ENCODE measurements around the gene PIWIL4. TPM values are rescaled to one million over a fixed set of nuclear protein-coding genes. Genes with fewer than 3 reads are reported as not detected.

The PIWIL4 gene
- polyA plus RNA-seq, 1 of the 3 experiments (the other 2 are of a cell fraction): 1.7 TPM

GRCh38 chr11:94635072-94635471, 67.9 kb downstream of the PIWIL4 start (continued):
- no peak for TF ChIP-seq REST (IDR thresholded peaks at IDR 0.05; ENCODE audit: low read depth, low read length)
- TF ChIP-seq RAD21 (IDR thresholded peaks at IDR 0.05; ENCODE audit: low read length): no peak
- no peak for TF ChIP-seq SMC3 (IDR thresholded peaks at IDR 0.05; ENCODE audit: low read depth, low read length)
- TF ChIP-seq TAF1 (IDR thresholded peaks at IDR 0.05; ENCODE audit: borderline replicate concordance, low read depth, low read length): no peak

- H3K27ac ChIP-seq (ENCODE audit: low read depth in 2 of 2, low read length in 1 of 2): no peak overlapping the region
- no peaks in the 10 kb centered on the region for H4K20me1 ChIP-seq (ENCODE audit: insufficient read depth)
- no peaks in the 10 kb centered on the region for H3K27me3 ChIP-seq (ENCODE audit: insufficient read depth)
- no peaks in the 10 kb centered on the region for H3F3A ChIP-seq (replicated peaks; ENCODE audit: insufficient read depth)
- H3K9me3 ChIP-seq: no peaks in the 10 kb centered on the region
- H3K79me2 ChIP-seq (ENCODE audit: insufficient read depth): no peaks in the 10 kb centered on the region
- no peaks in the 10 kb centered on the region for H3K9me2 ChIP-seq
- TF ChIP-seq ELF1 (IDR thresholded peaks at IDR 0.05) (no peak), GATA2 (CRISPR knock-in tag; IDR thresholded peaks at IDR 0.05) (0 out of 2 replicates have a peak, but pooled peaks have one; percentile 9)
- 59% methylated on average over 2 of the region's 2 CpGs for WGBS (ENCODE audit: low lambda C conversion rate)
- H2AFZ ChIP-seq (ENCODE audit: low read depth): no peak overlapping the region
- no peak overlapping the region for H3K4me3 ChIP-seq (ENCODE audit: low read depth in 2 of 2, low read length in 1 of 2)
- no peak overlapping the region for H3K9ac ChIP-seq
- ChIA-PET POLR2A (no interaction called here), CTCF (interaction anchor here (1.2 to 3.9 kb wide), 3 partner anchors 8 to 98 kb away, joined by 3 to 30 read pairs (median 4); no protein-coding TSS in a partner anchor)
- peaks cover 0 to 2% of the 10 kb centered on the region in 2 experiments; a peak in 2 of 4 replicates for H3K4me1 ChIP-seq (ENCODE audit: control insufficient read depth in 1 of 2, insufficient read depth in 2 of 2, low read depth in 1 of 2, low read length in 1 of 2)
- DNase-seq: no peak
- no peak overlapping the region for H3K4me2 ChIP-seq
- no peaks in the 10 kb centered on the region for H3K36me3 ChIP-seq (replicated peaks in 1 of 2; ENCODE audit: control insufficient read depth in 1 of 2, insufficient read depth in 2 of 2, low read length in 1 of 2)
Measured at GRCh38 chr11:94636388-94636949, 69.3 kb downstream of the PIWIL4 start.

GRCh38 chr11:94638301-94638901, 71.2 kb downstream of the PIWIL4 start:
- H3K9me2 ChIP-seq: no peaks in the 10 kb centered on the region
- H3K4me2 ChIP-seq: no peak overlapping the region
- no peaks in the 10 kb centered on the region for H3F3A ChIP-seq (replicated peaks; ENCODE audit: insufficient read depth)
- no peaks in the 10 kb centered on the region for H3K27me3 ChIP-seq (ENCODE audit: insufficient read depth)
- H3K4me1 ChIP-seq (ENCODE audit: control insufficient read depth in 1 of 2, insufficient read depth in 2 of 2, low read depth in 1 of 2, low read length in 1 of 2): peaks cover 0 to 2% of the 10 kb centered on the region in 2 experiments; a peak in 2 of 4 replicates
- H3K36me3 ChIP-seq (replicated peaks in 1 of 2; ENCODE audit: control insufficient read depth in 1 of 2, insufficient read depth in 2 of 2, low read length in 1 of 2): no peaks in the 10 kb centered on the region
- no peak for DNase-seq
- 79% methylated on average over 4 of the region's 4 CpGs for WGBS (ENCODE audit: low lambda C conversion rate)
- H3K79me2 ChIP-seq (ENCODE audit: insufficient read depth): no peaks in the 10 kb centered on the region
- H2AFZ ChIP-seq (ENCODE audit: low read depth): no peak overlapping the region
- H3K4me3 ChIP-seq (ENCODE audit: low read depth in 2 of 2, low read length in 1 of 2): no peak overlapping the region
- H3K9me3 ChIP-seq: no peaks in the 10 kb centered on the region
- ChIA-PET CTCF (interaction anchor here (0.9 to 3.9 kb wide), 2 partner anchors 15 to 17 kb away, joined by 3 to 30 read pairs; no protein-coding TSS in a partner anchor), POLR2A (no interaction called here)
- H4K20me1 ChIP-seq (ENCODE audit: insufficient read depth): no peaks in the 10 kb centered on the region
- H3K9ac ChIP-seq: no peak overlapping the region
- H3K27ac ChIP-seq (ENCODE audit: low read depth in 2 of 2, low read length in 1 of 2): no peak overlapping the region
- TF ChIP-seq IRF3 (IDR thresholded peaks at IDR 0.05; ENCODE audit: low read depth, low read length): no peak
- no peak for TF ChIP-seq GABPA (IDR thresholded peaks at IDR 0.05; ENCODE audit: low read depth)
- TF ChIP-seq RCOR1 (IDR thresholded peaks at IDR 0.05; ENCODE audit: low read length): no peak
- TF ChIP-seq TCF12 (IDR thresholded peaks at IDR 0.05): no peak
- TF ChIP-seq MAX (IDR thresholded peaks at IDR 0.05; ENCODE audit: low read depth): no peak
- TF ChIP-seq USF2 (IDR thresholded peaks at IDR 0.05; ENCODE audit: borderline replicate concordance, low read depth, low read length): no peak
- TF ChIP-seq REST (IDR thresholded peaks at IDR 0.05; ENCODE audit: low read depth, low read length): no peak
- TF ChIP-seq CHD2 (IDR thresholded peaks at IDR 0.05; ENCODE audit: low read length, partially characterized antibody): no peak
- no peak for TF ChIP-seq GATA2 (CRISPR knock-in tag; IDR thresholded peaks at IDR 0.05)
- no peak for TF ChIP-seq EZH2phosphoT487 (IDR thresholded peaks at IDR 0.05; ENCODE audit: borderline replicate concordance, low read depth)

Measured in SK-N-SH (cell line).